H1 (cell line): ENCODE results near the gene CNR2. TPM values are rescaled to one million over a fixed set of nuclear protein-coding genes. Genes with fewer than 3 reads are reported as not detected.

Source experiments
- ATF2 ChIP-seq: IDR thresholded peaks from 2 replicates; pipeline ENCODE4 v1.6.1; 2012; ENCODE audit warnings: low read length, inconsistent platforms
- TAF7 ChIP-seq: optimal IDR thresholded peaks from 2 replicates; pipeline ENCODE3; 2011; ENCODE audit warnings: low read depth, mild to moderate bottlenecking, inconsistent platforms, low read length, moderate library complexity, borderline replicate concordance
- TEAD4 ChIP-seq: IDR thresholded peaks from 2 replicates; pipeline ENCODE4 v1.6.1; 2012; ENCODE audit warnings: low read depth, low read length, inconsistent platforms, mixed read lengths
- polyA plus RNA-seq, 7 experiments: library from polyadenylated mRNA; depleted of rRNA in 3 of 7; stranded (reverse) in 5 of 7; unstranded in 2 of 7; fragments of >200 nt in 5 of 7; fragments of 200-250 nt in 2 of 7; gene quantifications; 1 replicate in 5 of 7; 2 replicates in 1 of 7; 4 replicates in 1 of 7; pipeline versions ENCODE4 v1.2.1 to v1.2.3, GENCODE V29; 2011 to 2013; ENCODE audit warnings: missing spikeins in 2 of 7, mixed read lengths in 2 of 7
- total RNA-seq: library from RNA; stranded (reverse); fragmentation: NEBNext Ultra II Directional; extraction: Animal tissue kit (Norgen Biotek cat#: 25700); gene quantifications from 2 replicates; pipeline ENCODE4 v1.2.1, GENCODE V29; 2021

The CNR2 gene
- total and polyA plus RNA-seq, 2 of the 8 experiments (the other 6 are each of a cell fraction or from before 2014, with no cell fraction given): not detected

DNA sequence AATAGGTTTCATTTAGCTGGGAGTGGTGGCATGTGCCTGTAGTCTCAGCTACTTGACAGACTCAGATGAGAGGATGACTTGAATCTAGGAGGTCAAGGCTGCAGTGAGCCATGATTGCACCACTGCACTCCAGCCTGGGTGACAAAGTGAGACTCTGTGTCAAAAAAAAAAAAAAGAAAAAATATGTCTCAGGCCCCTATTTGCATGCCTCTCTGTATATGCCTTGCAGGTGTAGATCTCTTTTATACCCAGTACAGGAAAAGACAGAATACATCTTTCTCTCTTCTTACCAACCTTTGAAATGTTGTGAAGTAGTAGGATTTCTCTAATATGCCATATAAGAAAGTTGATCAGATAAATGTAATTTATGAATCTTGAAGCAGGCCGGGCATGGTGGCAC is 6.4 kb downstream of the CNR2 start (continued):
- TF ChIP-seq ATF2 (no peak), TAF7 (no peak), TEAD4 (no peak)
